ENCODE results near the gene POR.

POR gene

DNA sequence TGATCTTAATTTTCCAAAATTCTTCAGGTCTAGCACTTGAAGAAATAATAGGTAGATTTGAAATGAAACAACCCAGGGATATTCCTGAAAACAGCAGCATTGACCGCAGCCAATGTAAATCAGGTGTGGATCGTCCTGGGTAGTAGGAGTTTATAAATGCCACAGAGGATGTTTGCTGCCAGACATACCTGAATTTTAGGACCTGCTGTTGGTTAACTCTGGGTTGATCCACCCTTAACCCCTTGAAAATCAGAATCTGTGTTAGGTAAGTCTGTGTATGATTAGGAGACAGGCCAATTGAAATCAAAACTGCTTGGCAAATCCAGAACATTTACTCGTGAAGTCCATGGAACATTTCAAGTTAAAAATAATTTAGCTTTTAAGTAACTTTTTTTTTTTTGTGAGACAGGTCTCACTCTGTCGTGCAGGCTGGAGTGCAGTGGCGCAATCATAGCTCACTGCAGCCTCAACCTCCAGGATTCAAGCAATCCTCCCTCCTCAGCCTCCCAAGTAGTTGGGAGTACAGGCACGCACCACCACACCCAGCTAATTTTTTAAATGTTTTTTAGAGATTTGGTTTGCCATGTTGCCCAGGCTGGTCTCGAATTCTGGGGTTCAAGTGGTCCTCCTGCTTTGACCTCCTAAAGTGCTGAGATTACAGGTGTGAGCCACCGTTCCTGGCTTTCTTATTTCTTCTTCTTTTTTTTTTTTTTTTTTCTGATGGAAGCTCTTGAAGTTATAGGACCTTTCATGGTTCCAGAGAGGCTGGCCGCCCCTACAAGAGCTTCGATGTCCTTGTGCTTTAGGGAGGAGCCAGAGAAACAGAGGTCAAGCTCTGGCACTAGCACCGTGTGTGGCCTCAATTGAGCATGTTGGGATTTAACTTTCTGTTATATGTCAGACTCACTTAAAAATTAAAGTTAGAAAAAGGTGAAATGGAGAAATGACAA is 2.0 kb downstream of the POR start:
- no peak for DNase-seq

- no peak for DNase-seq
These were observed 5.6 kb downstream of the POR start for GRCh38 chr7:75920431-75921161.

DNA sequence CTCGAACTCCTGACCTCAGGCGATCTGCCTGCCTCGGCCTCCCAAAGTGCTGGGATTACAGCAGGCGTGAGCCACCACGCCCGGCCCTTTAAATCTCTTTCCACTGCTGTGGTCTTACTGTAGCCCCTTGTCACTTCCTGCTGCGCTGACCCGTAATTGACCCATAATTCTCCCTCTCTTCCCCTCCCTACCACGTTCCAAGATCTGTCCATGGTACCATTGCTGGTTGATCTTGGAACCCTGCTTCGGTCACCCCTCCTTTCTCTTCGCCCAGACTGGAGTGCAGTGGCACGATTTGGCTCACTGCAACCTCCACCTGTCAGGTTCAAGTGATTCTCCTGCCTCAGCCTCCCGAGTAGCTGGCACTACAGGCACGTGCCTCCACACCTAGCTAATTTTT is 6.5 kb downstream of the POR start:
- no peak for DNase-seq

DNA sequence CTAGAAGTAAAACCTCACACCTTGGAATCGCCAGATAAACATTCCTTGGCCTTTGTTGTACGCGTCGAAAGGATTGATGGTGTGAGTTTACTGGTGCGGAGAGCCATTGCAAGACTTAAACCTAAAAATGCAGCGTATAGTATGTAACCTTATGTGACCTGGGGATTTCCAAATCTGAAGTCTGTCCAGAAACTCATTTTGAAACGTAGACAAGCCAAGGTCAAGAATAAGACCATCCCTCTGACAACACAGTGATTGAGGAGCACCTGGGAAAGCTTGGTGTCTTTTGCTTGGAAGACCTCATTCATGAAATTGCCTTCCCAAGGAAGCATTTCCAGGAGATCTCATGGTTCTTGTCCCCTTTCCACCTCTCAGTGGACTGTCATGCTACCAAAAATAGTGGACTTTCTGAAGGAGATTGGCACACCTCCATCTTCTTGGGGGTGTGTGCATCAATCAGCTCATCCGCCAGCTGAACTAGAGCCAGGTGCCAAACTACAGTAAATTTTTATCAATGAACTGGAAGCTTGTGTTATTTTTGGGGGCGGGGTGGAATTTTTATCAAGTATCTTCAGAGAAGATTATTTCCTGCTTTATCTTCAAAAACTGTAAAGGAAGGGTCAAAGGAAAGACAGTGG is 8.1 kb downstream of the POR start:
- no peak for DNase-seq

DNA sequence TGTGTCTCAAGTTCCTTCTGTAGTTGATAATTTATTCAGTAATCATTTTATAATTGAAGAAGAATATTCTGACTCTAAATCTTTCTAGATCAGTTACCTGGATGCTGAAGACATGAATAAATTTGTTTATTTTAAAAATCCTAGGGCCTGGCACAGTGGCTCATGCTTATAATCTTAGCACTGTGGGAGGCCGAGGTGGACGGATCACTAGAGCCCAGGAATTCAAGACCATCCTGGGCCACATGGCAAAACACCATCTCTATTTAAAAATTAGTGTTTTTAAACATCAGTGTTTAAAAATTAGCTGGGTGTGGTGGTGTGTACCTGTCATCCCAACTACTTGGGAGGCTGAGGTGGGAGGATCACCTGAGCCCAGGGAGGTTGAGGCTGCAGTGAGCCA is 9.3 kb downstream of the POR start:
- DNase-seq = no peak

GRCh38 chr7:75924889-75925288 is 9.9 kb downstream of the POR start:
- DNase-seq = no peak

DNA sequence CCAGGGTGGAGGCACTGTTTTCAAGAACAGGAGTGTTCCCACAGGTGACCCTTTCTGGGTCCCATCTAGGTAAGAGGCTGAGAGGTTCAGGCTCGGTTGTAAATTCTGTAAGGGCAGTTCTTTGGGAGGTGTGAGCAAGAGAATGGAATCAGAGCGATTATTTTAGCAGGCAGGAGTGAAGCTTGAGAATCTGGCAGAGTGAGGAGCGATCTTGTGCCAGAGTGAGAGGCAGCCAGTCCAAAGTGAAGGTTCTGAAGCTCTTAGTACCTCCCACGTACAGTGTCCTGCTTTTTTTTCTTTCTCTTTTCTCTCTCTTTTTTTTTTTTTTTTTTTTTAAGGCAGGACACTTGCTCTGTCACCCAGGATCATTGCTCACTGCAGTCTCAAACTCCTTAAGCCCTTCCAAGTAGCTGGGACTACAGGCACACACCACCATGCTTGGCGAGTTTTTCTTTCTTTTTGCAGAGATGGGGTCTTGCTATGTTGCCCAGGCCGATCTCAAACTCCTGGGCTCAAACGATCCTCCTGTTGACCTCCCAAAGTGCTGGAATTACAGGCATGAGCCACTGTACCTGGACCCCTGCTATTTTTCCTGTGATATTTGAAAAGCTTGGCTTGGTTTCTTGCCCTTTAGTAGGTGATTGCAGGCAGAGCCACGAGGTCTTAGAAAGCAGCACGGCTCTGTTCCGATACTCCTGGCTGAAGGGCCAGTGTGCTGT is 10.9 kb downstream of the POR start:
- DNase-seq = no peak

DNA sequence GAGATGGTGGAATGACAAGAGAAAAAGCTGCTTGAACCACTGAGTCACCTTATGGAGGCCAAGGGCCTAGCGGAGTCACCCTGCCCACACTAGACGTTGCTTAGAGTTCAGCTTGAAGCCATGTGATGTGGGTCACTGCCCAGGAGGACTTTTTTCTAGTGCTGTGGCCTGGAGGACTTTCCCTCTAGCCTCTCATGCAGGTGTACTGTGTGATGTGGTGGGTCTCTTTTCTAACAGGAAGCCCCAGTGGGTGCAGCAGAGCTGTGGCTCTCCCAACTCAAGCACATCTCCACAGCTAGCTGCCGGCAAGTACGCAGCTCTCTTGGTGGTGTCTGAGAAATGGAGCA is 13.6 kb downstream of the POR start:
- DNase-seq = no peak

DNA sequence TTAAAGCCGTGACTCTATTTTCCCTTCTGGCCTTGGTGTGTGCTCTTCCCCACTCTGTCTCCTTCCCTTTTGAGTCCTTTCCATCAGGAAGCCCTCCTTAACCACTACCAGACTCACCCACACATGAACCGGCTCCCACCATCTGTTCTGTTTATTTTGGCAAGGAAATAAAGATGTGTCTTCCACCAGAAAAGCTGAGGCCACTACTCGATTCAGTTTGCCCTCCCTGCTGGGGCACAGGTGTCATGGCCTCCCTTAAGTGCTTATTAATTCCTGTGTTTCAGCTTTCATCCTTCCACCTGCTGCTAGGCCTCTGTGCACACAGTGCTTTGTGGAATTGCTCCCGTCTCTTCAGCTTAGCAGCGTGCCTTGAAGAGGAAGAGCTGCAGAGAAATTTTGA is 16.7 kb downstream of the POR start:
- no peak for DNase-seq

DNA sequence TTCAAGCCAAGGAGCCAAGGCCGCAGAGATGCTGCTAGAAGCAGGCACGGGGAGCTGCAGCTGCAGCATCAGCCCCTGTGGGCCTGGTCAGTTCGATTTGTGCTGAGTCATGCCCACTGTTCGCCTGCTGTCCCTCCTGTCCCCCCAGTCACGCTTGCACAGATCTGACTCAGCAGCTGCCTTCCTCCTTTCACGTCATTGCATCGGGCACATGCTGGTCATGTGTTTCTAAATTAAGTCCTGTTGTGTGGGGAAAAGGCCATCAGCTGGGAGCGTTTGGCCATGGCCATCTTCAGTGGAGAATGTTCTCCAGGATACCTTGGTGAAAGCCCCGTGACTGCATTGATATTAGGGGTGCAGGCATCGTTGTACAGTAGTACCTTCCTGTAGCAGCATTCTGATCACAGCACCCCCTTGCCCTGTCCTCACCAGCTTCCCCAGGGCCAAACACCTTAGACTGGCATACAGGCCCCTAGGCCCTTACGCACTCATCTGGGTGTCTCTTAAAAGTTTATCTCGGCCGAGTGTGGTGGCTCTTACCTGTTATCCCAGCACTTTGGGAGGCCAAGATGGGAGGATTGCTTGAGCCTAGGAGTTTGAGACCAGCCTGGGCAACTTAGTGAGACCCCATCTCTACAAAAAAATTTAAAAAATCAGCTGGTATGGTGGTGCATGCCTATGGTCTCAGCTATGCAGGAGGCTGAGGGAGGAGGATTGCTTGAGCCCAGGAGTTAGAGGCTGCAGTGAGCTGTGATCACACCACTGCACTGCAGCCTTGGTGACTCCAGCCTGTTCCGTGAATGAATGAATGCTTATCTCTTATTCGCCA is 23.2 kb downstream of the POR start:
- DNase-seq = no peak

GRCh38 chr7:75938921-75939320 is 24.0 kb downstream of the POR start:
- no peak for DNase-seq

DNA sequence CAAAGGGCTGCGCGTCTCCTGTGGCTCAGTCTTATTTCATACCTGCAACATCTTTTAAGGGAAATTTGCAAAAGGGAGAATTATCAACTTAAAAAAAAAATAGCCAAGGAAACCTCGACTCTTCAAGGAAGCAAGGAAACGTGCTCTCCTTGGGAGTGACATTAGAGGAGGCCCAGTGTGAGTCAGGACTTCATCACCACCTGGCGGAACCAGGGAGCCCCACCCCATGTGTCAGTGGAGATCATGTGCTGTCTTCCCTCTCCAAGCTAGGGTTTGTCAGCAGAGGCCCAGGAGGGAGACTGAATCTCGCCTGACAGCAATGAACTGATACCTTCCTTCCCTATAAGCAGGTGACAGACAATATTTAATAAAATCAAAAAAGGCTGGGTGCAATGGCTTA is 28.9 kb downstream of the POR start:
- DNase-seq = no peak

- no peak for DNase-seq
These were observed 29.6 kb downstream of the POR start for GRCh38 chr7:75944507-75944906.

DNA sequence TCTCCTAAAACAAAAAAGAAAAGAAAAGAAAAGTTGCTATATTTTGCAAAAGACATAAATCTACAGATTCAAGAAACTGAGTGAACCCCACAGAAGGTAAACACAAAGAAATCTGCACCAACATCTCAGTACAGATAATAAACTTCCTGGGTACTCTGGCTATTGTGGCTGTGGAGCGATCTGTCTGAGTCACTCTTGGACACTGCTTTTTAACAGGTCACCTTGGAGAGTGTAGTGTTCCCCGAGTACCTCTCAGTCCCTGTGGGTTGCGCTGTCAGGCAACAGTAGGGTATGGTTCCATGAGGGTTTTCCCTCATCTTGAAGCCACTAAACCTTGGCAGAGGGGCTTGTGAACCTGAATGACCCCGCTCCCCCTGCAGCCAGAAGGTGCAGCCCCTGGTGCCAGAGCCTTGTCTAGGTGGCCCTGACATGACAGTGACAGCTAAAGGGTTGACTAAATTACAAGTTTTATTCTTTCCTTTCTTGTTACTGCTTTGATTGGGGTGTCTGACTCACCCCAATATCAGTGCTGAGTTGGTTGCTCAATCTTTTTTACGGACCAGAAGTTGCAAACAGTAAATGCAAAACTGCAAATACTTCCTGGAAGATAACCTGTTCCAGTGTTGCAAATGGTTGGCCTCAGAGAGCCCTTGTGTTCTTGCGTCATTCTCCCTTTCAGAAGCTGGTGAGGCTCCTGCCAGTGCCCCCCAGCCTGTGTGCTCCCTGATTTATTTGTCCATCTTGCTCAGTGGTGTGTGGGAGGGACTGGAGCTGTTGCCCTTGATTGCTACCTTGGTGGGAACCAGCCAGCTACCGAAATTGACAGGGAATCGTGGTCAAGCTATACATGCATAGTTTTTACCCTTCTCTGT is 30.6 kb downstream of the POR start:
- DNase-seq = peak; percentile 89 to 93

DNA sequence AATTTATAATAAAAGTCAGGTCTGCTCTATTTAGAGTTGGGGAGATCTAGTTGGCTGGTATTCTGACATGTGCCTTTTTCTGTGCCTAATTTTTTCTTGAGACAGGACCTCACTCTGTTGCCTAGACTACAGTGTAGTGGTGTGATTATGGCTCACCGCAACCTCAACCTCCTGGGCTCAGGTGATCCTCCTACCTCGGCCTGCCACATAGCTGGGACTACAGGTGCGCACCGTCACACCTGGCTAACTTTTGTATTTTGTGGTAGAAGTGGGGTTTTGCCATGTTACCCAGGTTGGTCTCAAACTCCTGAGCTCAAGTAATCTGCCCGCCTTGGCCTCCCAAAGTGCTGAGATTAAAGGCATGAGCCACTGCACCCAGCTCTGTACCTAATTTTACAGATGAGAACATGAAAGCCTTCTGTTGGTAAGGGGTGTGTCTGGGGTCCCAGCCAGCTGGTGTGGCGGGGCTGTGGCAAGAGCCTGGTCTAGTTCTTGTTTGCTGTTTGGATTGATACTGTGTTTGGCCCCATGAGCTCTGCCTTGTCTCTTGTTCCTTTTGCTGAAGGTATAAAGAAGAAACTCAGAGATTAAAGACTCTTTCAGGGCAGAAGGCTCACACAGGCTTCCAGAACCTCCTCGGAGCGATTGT is 31.4 kb downstream of the POR start:
- no peak for DNase-seq

DNA sequence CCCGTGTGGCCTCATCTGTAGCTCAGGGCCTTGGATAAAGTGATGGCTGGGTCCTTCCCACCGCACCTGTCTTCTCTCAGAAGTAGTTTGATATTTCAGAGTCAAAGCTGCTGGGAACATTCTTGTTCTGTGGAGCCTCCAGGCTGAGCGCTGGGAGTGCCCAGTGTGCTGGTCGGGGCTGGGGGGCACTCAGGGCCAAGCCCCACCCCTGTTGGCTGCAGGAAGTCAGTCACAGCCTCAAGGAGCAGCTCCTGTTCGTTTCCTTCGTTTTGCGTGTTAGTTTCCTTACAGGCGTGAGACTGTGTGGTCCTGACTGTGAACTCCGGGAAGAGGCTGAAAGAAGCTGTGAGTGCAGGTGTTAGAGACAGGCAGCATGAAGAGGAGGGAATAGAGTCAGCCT is 33.2 kb downstream of the POR start:
- no peak for DNase-seq

DNA sequence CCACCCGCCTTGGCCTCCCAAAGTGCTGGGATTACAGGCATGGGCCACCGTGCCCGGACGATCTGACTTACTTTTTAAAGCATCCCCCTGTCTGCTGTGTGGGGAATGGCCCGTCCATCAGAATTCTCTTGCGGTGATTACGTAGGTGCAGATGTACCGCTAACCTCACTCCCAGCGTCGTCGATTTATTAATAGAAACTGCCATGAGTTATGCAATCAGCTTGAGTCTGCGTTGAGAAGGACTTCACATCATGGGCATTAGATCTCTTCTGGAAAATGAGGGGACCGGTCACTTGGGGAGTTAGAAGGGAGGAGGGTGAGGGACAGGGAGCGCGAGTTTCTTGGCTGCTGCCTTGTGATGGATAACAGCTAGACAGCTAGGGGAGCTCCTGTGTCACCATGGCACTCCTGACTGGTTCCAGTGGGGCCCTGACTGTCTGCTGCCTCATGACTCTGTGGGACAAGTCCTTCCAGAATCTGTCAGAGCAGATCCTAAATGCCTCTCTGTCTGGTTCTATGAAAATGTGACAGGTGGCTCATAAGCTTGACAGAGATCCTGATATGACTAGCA is 35.2 kb downstream of the POR start:
- DNase-seq = no peak

- peak; percentile 86 to 95 for DNase-seq
These were observed 36.6 kb downstream of the POR start for GRCh38 chr7:75951506-75951905.

DNA sequence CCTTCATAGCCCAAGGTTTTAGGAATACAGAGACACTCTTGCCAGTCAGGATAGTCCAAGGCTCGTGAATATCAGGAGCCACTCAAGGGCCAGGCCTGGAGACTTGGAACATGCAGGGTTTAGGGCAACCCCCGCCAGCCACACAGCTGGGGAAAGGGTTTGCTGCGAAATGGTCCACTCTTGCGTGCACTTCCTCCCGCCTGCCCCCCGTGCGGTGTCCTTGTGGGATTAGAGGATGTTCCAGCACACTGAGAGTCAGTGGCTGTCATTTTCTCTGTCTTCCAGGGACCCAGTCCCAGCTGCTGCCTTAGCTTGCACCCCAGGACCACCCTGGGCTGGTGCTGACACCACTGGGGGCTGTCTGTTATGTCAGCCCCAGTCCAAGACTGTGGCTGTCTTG is 38.5 kb downstream of the POR start:
- DNase-seq = no peak

- DNase-seq = no peak
These were observed 39.0 kb downstream of the POR start for GRCh38 chr7:75953931-75954330.

All from AML-193 (cell line).